GM18907 (cell line): ENCODE data around the gene ABHD12B.

ENCODE experiments used
- ATAC-seq: cut with Tn5 transposase; IDR thresholded peaks from one replicate; pipeline ENCODE4 v1.9.1; 2021; ENCODE audit warnings: mild to moderate bottlenecking, moderate library complexity; ENCODE audit not compliant: unreplicated experiment

Gene ABHD12B

DNA sequence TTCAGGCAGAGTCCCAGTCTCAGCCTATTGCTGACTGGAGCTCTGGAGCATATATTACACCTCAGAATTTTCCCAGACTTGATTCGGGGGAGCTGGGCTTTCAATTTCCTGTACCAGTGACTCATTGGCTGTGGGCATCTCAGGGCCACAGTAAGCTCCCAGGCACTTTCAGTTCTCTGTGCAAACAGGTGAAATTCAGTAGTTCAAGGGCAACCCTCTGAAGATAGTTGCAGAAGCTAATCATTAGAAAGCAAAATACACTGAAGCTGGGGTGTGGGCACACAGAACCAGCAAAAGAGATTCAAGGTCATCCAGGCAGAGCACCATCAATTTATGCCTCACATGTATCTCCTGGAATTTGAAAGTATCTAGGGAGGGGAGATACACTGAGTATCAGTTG, 32.8 kb upstream of the ABHD12B start:
- ATAC-seq, result peak; percentile 74

DNA sequence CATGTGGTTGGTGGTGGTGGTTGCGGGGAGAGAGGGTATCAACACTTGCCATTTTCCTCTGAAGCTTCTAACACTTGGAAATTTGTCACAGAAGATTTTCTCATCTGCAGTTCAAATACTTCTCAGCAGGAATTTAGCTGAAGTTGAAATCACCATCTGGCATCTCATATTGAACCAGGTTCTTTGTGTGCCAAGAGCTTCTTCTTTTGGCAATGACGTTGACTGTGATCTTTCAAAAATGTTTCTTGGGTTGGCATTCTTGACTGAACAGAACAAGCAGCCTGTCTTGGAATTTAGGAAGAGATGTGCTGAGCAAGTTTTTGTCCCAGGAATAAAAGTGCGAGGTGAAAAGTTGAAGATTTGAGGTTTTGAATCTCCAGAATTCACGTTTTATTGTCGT, 32.2 kb upstream of the ABHD12B start:
- ATAC-seq, result no peak

- ATAC-seq, result no peak
These were observed 27.5 kb upstream of the ABHD12B start for GRCh38 chr14:50844391-50844790.

- no peak for ATAC-seq
These were observed 26.7 kb upstream of the ABHD12B start for GRCh38 chr14:50845166-50845565.

- no peak for ATAC-seq
These were observed 25.5 kb upstream of the ABHD12B start for GRCh38 chr14:50846226-50846880.

DNA sequence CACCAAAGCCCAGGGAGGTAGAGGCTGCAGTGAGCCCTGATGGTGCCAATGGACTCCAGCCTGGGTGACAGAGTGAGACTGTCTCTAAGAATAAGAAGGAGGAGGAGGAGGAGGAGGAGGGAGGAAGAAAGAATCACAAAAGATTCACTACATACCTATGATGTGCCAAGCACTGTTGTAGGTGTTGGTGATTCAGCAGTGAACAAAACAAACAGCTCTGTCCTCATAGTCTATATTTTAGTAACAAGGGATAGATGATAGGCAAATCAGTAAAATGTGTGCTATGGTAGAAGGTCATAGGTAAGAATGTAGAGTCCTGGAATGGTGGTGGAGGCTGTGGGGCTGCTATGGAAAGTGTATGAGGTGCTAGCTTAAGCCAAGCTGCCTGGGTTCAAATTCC, 18.0 kb upstream of the ABHD12B start:
- ATAC-seq, result no peak

GRCh38 chr14:50854521-50854920, 17.3 kb upstream of the ABHD12B start:
- no peak for ATAC-seq

DNA sequence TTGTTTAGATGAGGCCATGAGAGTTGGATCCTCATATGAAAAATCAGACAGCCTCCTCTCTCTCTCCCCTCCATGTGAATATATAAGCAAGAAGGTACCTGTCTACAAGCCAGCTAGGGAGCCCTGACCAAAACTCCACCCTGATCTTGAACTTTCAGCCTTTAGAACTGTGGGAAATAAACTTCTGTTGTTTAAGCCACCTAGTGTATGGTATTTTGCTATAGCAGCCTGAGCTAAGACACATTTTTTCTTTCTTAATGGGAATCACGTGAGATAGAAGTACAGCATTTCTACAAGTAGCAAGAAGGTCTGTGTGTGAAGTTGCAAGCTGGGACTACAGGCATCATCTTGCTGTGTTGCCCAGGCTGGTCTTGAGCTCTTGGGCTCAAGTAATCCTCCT, 16.3 kb upstream of the ABHD12B start:
- ATAC-seq, result no peak

DNA sequence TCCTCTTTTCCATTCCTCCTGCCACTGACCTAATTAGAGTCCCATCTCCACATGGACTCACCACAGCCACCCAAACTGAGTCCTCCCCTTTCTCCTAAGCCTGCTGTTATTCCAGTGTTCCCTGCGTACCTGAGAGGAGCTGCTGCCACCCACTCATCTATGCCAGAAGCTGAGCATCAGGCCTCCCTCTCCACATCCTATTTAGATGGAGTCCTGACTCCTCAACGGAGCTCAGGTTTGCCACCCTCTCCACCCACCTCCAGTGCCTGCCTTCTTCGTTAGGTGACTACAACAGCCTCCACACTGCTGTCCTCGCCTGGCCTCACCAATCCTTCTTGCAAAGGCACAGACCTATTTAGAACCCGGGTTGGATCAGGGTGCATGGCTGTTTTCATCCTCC, 15.2 kb upstream of the ABHD12B start:
- no peak for ATAC-seq

- peak; percentile 12 for ATAC-seq
These were observed 12.6 kb upstream of the ABHD12B start for GRCh38 chr14:50859296-50859624.

DNA sequence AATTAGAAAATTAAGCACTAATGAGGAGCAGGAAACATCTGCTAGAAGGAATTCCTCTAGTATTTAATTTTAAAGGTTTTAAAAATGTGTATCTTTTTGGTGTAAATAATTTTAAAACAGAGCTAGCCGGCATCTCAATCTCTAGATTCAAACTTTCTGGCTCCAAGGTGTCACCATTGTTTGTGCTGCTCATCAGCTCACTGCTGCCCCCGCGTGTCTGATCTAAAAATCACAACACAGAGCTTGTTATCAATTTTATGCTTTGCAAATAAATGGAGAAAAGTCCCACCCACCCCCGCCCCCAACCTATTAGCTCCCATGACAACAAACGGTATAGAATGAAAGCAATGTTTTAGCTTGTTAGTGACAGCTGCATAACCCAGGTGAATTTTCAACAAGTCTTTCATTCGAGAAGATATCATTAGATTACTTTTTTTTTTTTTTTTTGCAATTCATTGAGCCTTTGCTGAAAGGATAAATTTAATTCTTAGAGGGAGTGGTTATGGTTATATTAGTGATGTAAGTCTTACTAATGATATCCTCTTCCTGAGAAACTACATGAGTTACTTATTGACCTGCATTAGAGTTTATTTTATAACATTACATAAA, 11.3 kb upstream of the ABHD12B start:
- ATAC-seq, result no peak

DNA sequence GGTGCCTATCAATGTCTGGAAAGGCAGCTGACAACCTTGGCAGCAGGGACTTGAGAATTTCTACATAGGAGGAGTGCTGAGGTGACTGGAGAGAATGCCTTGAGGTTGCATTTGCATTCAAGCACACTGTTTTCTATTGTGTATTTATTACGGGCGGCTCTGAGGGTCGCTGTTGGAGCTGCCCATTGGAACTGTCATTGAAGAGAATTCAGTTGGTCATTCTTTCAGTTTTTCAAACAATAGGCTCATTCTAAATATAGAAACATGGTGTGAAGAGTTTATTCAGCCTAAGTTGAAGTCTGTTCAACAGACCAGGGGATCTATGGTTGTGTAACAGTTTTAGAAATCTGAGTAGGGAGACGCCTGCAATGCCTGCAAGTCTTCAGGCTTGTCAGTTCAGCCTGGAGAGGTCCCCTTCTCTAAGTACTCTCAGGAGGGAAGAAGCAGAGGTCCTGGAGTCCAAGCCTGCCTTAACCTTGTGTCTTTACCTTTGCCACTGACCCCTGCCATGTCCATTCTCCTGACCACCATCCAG, 9.8 kb upstream of the ABHD12B start:
- no peak for ATAC-seq

GRCh38 chr14:50864237-50864636, 7.6 kb upstream of the ABHD12B start:
- ATAC-seq, result no peak

DNA sequence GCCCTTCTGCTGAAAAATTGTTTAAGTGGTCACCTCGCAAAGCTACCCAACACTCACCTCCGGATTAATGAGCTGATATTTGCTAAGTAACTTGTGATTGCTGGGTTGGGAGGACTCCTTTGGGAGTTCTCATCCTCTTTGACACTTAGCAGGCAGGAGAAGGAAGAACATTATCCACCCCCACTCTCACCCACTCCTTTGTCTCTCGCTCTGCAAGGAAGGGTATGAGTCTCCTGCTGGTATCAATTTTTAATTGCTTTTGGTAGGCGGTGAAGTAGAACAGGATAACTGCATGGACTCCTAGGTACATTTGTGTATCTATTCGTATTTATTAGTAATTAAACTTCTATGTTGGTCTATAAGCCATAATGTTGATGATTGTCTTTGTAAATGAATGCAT, 6.9 kb upstream of the ABHD12B start:
- no peak for ATAC-seq

GRCh38 chr14:50865391-50866076, 6.3 kb upstream of the ABHD12B start:
- no peak for ATAC-seq

- ATAC-seq, result no peak
These were observed 625 bp upstream of the ABHD12B start for GRCh38 chr14:50871228-50871627.

DNA sequence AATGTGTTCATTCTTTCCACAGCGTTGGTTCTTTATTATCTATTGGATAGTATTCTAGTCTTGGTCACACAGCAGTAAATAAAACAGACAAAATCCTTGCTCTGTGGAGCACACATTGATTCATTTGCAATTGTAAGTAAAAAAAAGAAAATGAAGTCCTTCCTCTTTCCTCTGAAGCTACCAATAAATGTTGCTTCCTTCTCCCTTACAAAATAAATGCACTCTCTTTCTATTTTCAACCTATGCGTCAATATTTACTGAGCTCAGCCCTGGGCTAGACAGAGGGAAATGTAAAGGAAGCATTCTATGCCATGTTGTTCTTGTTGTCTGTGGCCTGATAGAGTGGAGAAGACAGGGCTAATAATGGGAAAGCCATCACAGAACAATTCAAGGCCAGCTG, 2.9 kb downstream of the ABHD12B start:
- no peak for ATAC-seq

DNA sequence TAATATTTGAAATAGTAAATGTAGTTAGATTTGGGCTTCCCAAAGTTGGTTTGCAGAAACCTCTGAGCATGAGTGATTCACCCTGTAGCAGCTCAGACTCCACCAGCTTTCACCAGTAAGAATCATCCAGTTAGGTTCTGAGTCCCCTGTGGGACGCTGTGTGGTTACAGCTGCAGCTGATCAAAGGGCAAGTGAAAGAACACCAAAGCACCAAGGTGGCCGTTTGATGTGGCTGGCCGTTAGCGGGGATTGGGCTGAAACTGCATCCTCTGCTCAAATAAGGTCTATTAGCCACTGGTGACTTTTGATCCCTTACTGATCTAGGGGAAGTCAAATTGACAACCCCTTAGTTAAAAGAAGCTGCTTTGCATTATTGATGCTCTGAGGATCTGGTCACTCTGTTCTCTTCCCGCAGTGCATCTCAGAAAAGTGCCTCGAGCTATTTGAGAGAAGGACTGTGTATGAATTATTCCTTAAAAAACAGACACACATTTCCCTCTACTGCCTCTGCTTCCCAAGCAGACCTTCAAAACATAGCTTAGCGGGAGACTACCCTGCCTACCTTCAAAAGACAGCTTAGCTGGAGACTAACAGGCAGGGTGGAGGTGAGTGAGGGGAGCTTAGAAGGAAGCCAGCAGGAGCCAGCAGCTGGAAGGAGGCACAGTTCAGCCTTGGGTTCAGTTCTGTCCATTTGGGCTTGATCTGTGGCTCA, 3.7 kb downstream of the ABHD12B start:
- ATAC-seq, result peak; percentile 96

DNA sequence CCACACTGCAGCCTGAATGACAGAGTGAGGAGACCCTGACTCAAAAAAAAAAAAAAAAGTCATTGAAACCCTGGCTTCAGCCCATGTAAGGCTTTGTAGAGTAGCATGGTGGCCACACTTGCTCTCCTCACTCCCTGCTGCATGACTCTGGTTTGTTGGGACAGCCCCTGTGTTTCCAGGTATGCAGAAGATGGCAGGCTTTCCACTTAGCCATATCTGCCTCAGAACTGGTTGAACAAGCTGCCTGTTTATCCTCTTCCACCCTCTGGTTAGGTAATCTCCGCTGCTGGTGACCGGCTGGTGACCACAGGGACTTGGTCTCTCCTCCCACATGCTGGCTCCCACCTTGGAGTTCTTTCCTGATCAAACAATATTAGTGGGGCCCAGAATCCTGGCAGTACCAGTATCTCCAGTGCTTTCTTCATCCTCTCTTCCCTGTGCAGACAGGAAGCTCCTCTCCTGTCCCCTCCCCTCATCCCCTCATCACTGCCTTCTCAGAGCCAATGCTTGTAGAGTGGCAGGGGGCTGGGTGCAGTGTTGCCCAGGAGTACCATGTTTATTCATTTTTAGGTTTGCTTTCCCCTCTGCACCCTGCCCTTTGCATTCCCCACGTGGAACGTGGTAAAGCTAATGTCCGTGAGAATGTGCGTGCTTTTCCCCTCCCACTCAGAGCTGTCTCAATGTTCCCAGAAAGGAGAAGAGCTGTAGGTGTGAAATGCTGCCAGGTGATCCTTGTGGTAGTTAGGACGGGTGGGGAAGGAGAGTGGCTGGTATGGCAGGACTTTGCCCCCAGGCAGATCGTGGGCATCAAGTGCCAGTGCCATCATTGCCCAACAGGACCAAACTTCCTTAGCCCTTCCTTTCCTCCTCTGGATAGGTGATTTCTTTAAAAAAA, 11.3 kb downstream of the ABHD12B start:
- no peak for ATAC-seq

DNA sequence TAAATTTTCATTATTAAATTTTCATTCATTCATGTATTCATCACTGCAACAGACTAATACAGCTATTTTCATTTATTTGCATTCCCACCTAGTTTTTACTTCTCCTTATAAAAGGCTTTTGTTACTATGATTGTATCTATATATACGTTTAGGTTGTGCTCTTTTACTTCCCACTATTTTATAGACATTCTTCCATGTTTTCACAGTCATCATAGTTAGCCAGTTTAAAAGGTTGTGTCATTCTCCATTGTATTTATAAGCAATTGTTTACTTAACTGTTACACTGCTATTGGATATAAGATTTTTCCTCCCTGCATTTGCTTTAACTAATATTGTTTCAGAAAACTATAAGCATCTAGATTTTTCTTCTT, 12.0 kb downstream of the ABHD12B start:
- ATAC-seq, result no peak

GRCh38 chr14:50887476-50887875, 15.6 kb downstream of the ABHD12B start:
- ATAC-seq, result no peak
